ENCODE data around the gene MITF.

GRCh38 chr3:69787436-69788168, 48.3 kb downstream of the MITF start:
- TF ChIP-seq CTCF (IDR thresholded peaks at IDR 0.05) (no peak), POLR2A (IDR thresholded peaks at IDR 0.05) (no peak)
